Kidney capillary endothelial cell (primary cell): ENCODE data around the gene SFXN5.
A peak's percentile ranks its signal among the peaks of the same experiment; 100 is the strongest.

Source experiments
- DNase-seq: peaks from one replicate; pipeline ENCODE4 v3.0.0-alpha.2; 2018; ENCODE audit warnings: low spot score

The SFXN5 gene

DNA sequence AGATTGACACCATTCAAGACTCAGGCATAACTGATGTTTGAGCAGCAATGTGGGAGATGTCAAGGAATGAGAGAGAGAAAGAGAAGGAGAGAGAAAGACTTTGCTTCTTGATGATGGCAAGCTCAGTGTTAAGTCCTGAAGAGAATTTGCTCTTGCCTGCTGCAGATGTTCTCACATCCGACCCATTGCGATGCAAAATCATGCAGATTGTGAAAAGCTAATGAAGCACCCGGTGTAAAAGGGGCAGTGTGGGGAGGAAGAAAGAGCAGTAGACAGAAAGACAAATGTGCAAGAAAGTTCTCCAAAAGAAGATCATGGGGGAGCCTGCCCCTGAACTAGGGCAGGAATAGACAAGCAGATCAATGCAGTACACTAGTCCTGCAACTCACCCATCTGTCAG lies 96.5 kb downstream of the SFXN5 start:
- no peak for DNase-seq

DNA sequence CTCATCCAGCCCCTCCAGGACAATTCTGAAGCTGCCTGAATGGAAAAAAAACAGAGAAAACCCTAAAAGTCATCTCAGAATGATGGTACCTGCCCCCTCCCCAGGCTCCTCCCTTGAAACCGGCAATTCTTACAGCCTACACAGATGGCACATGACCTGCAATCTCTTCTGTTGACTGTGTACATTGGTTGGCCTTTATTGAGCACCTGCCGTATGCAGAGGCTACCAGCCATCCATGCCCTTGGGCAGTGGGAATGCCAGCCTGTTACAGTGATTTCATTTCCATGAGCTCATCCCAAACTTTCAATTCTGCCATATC lies 97.1 kb downstream of the SFXN5 start:
- no peak for DNase-seq

DNA sequence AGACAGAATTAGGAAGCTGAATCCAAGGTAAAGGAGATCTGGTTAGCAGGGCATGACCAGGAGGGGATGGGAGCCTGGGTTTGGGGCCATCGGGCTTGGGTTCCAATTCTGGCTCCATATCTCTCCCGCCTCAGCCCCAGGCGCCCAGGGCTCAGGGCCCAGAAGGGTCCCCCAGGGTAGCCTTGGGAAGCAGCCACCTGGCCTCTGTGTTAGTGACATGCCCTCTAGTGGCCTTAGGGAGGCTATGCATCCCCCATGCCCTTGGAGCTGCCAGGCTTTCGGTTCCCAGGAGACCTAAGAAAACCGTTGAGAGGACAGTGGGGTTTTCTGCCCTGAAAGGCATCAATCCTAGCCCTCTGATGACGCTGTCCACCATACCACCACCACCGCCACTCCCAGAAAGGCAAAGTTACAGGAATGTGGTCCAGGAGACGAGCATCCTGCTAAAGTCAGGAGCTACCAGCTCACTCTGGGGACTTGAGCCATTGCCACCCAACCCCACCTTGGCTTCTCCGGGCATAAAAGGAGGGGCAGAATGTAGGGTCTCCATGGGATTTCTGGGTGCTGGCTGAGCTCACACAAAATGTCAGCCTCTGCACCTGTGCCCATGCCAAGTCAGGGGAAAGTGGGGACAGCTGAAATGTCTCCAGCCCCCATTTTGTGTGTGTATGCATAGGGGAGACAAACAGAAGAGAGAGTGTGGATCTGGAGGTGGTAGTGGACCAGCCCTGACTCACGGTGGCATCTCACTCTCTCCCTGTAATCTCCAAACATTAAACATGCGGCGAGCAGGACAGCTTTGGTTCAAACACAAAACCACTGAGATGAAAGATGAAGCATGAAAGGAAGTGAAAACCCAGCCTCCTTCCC lies 97.7 kb downstream of the SFXN5 start:
- DNase-seq, result peak; percentile 40

DNA sequence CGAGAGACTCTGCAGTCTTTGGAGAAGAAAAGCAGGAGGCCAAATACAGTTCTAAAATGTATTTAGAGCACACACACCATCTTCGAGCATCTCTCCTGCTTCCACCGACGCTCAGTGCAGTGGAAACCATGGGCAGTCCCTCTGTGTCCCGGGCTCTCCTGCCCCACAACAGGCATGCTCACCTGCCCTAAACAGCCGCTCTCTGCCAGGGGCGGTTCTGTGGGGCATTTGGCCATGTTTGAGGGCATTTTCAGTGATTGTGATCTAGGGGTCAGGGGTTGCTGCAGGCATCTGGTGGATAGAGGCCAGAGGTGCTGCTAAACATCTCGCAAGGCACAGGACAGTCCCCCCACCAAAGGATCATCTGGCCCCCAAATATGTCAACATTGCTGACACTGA lies 98.4 kb downstream of the SFXN5 start:
- no peak for DNase-seq

DNA sequence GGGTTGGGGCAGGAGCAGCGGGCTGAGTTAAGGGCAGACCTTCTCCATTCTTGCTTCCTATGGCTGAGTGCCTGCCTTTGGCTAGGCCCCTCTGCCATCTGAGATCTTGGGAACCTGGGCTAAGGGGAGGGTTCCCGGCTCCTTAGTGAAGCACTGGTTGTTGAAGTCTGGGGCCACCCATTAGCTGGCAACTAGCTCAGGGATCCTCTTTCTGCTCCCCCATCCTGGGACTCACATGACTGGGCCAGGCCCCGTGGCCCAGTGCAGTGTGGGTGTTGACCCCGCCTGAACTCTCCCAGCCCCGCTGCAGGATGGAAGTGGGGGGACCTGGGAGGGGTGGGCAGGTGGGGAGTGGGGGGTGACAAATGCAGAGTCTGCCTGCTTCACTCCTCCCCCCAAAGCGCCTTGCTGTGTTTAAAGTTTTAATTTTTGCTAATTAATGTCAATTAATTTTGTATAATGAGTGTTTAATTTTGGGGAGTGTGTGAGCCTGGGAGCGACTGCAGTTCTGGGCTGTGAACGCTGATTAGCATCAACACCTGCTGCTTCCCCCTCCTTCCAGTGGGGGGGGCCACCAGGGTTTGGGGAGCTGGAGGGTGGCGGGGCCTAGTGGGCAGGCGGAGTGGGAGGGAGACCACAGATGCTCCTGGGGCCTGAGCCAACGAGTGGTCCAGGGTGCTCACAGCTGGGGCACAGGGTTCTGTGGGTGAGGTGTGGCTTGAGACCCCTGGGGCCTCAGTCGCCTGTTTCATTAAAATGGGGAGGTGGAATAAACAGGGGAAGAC lies 99.0 kb downstream of the SFXN5 start:
- DNase-seq, result no peak

DNA sequence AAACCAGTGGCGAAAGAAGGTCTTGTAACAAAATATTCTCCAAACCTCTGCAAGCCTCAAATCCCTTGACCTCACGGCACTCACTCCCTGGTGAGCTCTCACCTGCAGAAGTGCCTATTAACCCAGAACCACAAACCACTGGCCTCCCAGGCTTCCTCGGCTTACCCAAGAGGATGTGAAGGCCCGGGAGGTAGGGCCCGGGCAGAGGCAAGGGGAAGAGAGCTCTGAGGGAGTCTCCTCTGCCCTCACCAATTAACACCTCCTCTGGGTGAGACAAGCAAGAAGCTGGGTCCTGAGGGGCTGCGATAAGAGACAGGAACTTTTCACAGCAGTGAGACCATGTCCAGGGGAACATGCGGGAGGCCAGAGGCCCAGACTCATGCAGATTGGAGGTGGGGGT lies 100.5 kb downstream of the SFXN5 start:
- DNase-seq, result no peak

DNA sequence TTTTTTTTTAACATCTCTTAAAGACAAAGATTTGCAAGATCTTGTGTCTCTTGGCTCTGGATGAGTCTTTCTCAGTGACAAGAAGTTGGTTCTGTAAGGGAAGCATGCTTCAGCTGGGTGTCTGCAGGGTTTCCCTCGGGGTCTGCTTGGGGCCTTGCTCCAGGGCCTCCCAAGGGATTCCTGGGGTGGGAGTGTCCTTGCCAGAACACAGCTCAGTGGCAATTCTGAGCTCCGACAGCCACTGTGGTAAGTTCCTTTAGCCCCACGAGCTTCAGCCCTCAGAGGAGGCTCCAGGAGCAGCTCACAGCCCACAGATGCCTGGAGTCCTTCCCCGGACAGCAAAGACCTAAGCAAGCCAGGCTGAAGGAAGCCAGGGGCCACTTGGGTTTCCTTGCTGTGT lies 101.8 kb downstream of the SFXN5 start:
- no peak for DNase-seq

DNA sequence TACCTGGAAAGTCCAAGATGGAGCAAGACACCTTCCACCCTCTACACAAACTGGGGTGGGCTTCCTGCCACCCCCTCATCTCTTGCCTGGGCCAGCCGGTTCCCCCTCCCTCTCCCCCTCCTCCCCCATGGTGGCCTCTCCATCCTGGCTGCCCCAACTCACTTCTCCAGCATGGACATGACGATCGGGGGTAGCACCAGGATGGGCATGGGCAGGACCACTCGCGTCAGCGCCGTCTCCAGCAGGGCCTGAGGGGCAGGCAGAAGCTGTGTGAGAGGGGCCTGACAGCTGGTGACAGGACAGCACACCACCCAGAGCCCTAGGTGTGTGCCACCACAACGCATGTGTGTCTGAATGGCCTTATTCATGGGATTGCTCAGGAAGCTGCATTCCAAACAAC lies 103.2 kb downstream of the SFXN5 start:
- no peak for DNase-seq

DNA sequence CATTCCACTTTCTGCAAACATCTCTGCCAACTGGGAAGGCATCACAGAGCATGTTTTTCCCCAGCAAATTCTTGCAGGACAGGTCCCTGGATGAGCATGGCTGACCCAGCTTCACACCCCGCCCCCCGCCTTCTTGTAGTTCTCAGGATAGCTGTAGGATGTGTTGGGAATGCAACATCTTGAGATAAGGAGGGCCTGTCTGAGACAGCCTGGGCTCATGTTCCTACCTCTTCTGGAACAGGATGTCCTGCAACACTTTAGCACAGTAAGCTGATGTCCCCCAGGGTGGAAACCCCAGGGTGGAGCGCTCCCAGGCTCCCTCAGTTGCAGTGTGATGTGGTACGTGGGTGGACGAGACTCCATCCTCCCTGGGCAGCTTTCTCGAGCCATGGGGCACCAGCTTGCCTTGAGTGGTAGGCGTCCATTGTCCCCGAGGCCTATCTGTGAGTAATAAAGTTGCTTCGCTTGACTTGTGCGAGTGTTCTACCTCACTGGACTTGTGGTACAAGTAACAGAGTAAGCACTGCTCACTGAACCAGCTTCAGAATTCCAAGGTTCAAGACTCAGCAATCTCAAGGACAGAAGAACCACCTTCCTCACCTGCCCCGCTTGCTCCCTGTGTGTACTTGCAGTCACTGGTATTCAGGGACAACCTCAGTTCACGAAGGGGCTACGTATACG lies 105.6 kb downstream of the SFXN5 start:
- DNase-seq, result no peak

DNA sequence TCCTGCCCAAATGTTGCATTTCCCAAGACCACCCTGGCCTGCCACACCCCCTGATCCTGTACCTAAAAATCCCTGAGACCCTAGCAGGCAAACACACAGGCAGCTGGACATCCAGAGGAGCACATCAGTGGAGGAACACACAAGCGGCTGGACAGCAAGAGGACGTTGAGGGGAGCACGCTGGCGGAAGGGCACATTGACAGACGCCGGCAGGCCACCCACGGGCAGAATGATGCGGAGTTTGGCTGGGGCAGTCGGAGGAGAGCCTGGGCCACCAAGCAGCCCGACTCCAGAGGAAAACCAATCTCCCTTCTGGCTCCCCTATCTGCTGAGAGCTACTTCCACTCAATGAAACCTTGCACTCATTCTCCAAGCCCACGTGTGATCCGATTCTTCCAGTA lies 106.5 kb downstream of the SFXN5 start:
- no peak for DNase-seq

DNA sequence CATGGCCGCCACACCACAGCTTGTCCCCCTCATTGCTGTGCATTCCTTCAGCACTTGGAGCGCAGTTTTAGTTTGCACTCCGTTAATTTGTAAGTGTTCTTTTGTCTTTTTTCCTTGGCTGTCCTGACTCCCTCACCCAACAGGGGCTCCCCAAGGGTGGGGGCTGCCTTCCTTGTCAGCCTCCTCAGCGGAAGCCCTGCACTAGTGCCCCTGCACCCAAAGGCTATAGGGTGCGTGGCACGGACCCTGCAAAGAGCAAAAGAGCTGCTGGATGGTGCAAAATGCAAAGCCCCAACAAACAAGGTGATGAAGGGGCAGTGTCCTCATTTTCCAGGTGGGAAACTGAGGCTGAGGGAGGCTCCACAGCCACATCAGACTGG lies 107.4 kb downstream of the SFXN5 start:
- no peak for DNase-seq

DNA sequence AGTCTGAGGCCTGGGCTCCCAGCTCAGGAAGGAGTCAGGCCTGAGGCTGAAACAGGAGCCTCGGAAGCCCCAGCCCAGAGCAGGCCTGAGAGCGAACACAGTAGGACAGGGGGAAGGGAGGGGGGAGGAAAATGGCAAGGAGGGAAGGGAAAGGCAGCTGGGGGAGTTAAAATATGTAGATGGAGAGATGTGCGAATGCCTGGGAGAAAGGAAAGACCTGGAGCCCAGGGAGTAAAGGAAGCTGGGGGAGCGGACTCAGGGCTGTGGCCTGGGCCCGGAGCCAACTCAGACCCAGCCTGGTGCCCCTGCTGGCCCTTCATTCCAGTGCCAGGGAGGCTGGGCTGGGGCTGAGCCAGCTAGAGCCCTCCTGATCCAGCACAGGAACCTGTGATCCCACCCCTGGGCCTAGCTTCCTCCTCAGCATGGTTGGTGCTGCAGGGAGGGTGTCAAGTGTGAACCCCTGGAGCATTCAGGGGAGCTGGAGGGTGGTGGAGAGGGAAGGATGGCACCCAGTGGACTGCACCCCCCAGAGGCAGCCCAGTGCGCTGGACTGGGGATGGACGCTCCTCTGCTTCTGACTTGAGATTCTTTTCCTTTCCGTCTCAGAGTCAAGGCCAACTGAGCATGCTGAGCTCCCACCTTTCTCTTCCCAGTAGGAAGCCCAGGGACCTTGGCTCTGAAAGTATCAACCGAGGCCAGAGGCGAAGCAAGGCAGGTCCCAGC lies 107.9 kb downstream of the SFXN5 start:
- DNase-seq, result no peak

DNA sequence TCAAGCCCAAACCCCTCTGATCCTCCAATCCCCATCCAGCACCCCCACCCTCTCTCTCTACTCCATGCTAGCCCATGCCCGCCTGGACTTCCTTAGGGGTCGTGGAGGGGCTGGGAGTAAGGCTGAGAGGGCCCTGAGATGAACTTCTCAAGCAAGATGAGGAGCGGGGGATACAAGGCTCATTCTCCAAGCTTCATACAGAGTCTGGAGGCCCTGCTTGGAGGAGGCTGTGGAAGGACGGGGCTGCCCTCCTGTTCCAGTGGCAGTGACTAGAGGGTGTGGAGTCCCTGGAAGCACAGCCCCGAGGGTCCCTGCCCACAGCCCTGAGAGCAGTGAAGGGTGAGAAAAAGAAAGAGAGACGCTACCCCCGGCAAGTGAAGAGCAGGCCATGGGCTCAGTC lies 108.6 kb downstream of the SFXN5 start:
- no peak for DNase-seq

DNA sequence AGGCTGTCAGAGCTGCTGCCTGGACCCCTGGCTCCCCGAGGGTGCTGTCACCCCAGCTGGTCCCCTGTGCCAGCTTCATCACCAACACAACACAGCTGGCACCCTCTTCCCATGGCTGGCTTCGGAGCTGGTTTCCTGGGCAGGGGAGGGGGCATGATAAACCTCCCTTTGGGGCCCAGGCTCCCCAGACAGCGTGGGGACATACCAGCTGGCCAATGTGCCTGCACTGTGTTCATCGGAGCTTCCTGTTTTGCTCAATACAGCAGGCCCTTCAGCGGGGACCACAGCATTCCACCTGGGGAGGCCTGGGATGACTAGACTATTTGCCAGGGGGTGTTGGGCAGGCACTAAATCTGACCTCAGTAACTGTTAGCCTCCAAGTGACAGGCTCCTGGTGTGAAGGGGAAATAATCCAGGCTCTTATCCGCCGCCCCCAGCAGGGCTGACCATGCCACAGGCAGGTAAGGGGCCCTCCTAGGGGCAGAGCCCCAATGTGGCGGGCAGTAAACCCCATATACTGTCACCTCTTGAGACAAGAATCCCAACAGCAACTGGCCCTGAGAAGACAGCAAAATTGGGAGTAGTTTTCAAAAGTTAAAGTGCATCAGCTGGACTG lies 109.6 kb downstream of the SFXN5 start:
- no peak for DNase-seq

DNA sequence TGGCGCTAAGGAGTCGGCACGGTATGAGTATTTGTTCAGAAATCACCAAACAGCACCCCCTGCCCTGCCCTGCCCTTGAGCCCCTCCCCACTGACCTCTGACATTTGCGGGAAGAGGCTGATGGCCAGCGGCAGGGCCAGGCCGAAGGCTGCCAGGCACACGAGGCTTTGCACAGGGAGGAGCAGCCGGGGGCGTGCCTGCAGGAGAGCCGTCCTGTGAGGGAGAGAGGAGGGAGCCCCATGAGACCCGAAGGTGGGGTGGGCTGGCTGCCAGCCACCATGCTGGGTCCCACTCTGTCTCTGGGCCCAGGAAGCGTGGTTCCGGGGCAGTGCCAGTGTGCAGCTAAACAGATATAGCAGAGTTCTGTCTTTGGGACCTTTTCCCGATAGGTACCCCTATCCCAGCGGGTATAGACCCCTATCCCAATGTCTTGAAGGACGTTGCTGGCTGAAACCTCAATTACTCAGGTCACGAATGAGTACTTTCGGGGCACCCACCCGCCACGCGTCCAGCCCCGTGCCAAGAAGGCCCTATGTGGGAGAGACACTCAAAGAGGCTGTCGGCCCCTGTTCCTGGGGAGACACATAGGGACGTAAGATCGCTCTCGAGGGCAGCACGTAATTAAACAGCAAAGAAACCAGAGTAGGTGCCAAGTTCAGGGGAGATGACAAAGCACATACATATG lies 110.3 kb downstream of the SFXN5 start:
- no peak for DNase-seq

DNA sequence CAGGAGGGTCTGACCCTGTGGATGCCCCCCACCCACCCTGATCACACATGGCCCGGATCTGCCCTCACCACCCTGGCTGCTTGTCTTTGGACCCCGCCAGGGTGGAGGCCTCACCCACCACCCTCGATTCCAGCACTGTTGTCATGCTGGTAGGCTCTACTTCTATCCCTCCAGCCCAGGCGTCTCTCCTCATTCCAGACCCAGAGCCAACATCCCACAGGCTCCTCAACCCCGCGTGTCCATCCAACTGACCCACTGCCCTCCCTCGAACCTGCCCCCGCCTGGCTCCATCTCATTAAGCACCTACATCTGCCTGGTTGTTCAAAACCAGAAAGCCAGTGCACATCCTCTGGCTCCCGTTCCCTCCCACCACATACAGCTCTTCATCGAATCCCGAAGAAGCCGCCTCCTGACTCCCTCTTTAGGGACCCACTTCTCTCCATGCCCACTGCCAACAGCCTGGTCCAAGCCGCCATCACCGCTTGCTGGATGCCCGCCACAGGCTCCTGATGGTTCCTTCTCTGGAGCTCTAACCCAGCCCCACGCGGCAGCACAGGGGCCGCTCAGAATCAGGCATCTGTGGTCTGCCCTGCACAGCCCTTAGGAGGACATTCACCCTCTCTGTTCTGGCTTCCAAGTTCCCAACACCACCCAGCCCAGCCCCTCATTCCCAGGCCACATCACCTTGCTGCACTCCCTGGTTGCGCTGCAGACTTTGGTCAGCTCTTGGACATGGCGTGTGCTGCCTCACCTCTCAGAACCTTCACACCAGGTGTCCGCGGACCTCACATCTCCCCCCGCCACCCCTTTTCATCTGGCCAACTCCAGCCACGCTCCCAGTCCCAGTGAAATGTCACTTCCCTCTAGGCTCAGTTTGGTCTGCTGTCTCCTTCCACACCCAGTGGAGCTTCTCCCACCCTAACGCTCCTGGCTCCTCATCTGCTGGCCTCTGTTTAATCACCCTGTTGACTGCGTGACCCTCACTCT lies 111.2 kb downstream of the SFXN5 start:
- DNase-seq, result no peak

DNA sequence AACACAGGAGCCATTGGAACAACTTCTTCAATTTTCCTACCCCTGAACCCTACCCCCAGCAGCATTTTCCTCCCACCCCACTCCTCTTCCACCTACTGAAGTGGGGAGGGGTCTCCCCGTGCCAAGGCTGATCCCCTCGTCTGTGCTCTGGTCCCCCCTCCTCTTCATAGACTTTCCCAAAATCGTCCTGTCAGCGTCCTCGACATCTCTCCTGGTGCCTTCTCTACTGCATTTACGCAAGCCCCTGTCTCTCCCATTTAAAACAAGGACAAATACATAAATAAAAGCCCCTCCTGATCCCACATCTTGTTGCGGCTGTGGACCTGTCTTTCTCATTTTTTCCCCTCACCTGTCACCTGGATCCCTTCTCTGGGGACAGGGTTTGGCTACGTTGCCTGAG lies 112.0 kb downstream of the SFXN5 start:
- no peak for DNase-seq

DNA sequence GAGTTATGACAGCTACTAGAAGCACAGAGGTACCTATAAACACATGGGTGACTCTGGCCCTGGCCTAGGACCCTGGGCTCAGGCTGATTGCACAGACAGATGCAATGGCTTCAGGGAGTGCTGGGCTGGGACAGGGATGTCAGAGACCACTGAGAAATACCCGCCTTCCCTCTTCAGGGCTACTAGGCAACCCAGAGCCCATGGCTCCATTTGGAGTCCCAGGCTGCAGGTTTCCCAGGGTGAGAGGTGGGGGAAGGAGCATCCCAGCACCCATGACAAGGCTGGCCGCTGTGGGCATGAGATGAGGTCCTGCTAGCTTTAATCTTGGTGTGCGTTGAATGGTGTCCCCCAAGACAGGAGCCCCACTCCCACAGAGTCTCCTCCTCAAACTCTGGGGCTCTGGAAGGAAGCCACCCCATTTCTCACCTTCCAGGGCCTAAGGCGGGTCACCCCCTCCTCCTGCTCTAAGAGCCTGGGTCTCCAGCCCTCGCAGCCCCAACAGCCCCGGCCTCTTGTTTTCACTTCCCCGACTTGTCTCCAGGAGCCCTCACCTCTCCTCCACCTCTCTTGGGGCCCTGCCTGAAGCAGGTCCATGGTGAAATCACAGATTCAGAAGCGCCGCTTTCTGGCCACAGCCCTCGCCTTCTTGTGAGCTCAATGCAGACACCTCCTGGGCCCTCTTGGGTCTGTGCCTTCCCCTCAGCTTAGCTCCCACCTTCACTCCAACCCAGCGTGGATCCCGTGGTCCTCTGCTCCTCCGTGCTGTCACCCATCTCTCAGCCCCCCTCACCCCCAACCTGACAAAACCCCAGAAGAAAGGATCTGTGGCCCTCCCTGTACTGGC lies 112.7 kb downstream of the SFXN5 start:
- no peak for DNase-seq

DNA sequence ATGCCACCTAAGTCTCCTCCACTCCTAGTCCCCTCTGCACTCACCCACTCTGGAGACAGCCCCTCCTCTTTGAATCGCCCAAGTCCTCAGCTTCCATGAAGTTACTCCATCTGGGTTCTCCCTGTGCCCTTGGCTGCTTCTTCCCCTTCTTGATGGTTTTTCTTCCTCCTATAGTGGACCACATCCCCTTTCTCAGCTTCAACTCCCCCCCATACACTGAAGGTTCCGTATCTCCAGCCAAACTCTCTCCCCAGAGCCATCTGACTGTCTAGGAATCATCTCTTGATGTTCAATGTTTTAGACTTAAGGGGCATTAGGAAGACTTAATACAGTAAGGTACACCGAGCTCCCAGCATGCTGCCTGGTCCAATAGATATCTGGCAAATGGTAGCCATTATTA lies 114.6 kb downstream of the SFXN5 start:
- DNase-seq, result no peak
